Ecto neural progenitor cell (in vitro differentiated cells): Measurements from ENCODE around the gene INSR.
A peak's percentile ranks its signal among the peaks of the same experiment; 100 is the strongest.
"Not testable (repeated sequence)": the region's sequence is repeated elsewhere in the genome, so short reads cannot be mapped to it uniquely, and the experiment has no call there.

Source experiments
- DNase-seq: peaks from one replicate; pipeline ENCODE4 v3.0.0-alpha.2; 2018; ENCODE audit warnings: low spot score

The INSR gene

GRCh38 chr19:7224209-7224686, 70.0 kb downstream of the INSR start:
- no peak for DNase-seq

GRCh38 chr19:7223429-7223828, 70.8 kb downstream of the INSR start:
- no peak for DNase-seq

- no peak for DNase-seq
These were observed 75.2 kb downstream of the INSR start for GRCh38 chr19:7219056-7219455.

- DNase-seq: no peak
These were observed 76.4 kb downstream of the INSR start for GRCh38 chr19:7217861-7218260.

- no peak for DNase-seq
These were observed 77.8 kb downstream of the INSR start for GRCh38 chr19:7216373-7216902.

- DNase-seq: no peak
These were observed 79.0 kb downstream of the INSR start for GRCh38 chr19:7215176-7215575.

GRCh38 chr19:7214324-7215089, 79.7 kb downstream of the INSR start:
- DNase-seq: no peak

GRCh38 chr19:7213628-7214323, 80.4 kb downstream of the INSR start:
- DNase-seq: no peak

GRCh38 chr19:7211191-7211951, 82.8 kb downstream of the INSR start:
- no peak for DNase-seq

GRCh38 chr19:7210359-7210758, 83.9 kb downstream of the INSR start:
- no peak for DNase-seq

- not testable (repeated sequence) for DNase-seq
These were observed 84.5 kb downstream of the INSR start for GRCh38 chr19:7209597-7210325.

GRCh38 chr19:7209036-7209435, 85.2 kb downstream of the INSR start:
- DNase-seq: not testable (repeated sequence)

GRCh38 chr19:7203332-7203731, 90.9 kb downstream of the INSR start:
- DNase-seq: no peak

- DNase-seq: no peak
These were observed 91.3 kb downstream of the INSR start for GRCh38 chr19:7202888-7203287.

- no peak for DNase-seq
These were observed 93.5 kb downstream of the INSR start for GRCh38 chr19:7200736-7201135.

- DNase-seq: no peak
These were observed 94.3 kb downstream of the INSR start for GRCh38 chr19:7199613-7200533.

- DNase-seq: peak; percentile 91
These were observed 96.2 kb downstream of the INSR start for GRCh38 chr19:7197760-7198696.

GRCh38 chr19:7197119-7197759, 97.0 kb downstream of the INSR start:
- peak; percentile 90 for DNase-seq

- DNase-seq: no peak
These were observed 97.5 kb downstream of the INSR start for GRCh38 chr19:7196763-7197118.
